HepG2 (cell line): ENCODE results near the gene RAET1E. TPM values are rescaled to one million over a fixed set of nuclear protein-coding genes. Genes with fewer than 3 reads are reported as not detected.

Source experiments
- ATAC-seq: fragments of 200-7000 bp; cut with Tn5 transposase; 3 replicates; pipeline ENCODE4 v1.9.1; 2020; ENCODE audit warnings: mild to moderate bottlenecking, moderate library complexity
- BruUV-seq: library from RNA; stranded (reverse); fragments of 400-500 nt; replicated peaks from 2 replicates; lab custom pipeline; 2021; lab: Mats Ljungman, UMichigan
- CTCF ChIA-PET: fragments of 300-600 bp; formaldehyde crosslinking; extraction: SDS; loops from one replicate; lab custom pipeline; 2021; ENCODE audit warnings: low total read pairs, inconsistent platforms, low intra/inter-chr PET ratio; lab: Yijun Ruan, JAX
- POLR2A ChIA-PET: fragments of 350-600 bp; sonication (Branson Sonifier 250); formaldehyde crosslinking; loops from one replicate; lab custom pipeline; 2020; ENCODE audit warnings: antibody characterized with exemption, inconsistent platforms; lab: Yijun Ruan, JAX
- DNase-seq: peaks from one replicate; pipeline ENCODE4 v3.0.0-alpha.2; 2015; ENCODE audit warnings: low spot score
- FAIRE-seq: peaks from 3 replicates; lab custom pipeline; 2011; peaks lifted over from hg19 to GRCh38; lab: Jason Lieb, UNC
- H2AFZ ChIP-seq: one replicate; pipeline ENCODE4 v1.6.1; 2011; ENCODE audit warnings: low read length, inconsistent platforms
- H3K27ac ChIP-seq: fragments of 300-600 bp; 3 replicates; pipeline ENCODE4 v1.8.0; 2011; ENCODE audit warnings: mixed run types, mild to moderate bottlenecking, mixed read lengths, low read length, inconsistent platforms; ENCODE audit not compliant: insufficient read depth; ENCODE audit errors: extremely low read length
- H3K27me3 ChIP-seq, 2 experiments: fragments of 200-600 bp in 1 of 2; 2 replicates in 1 of 2; 3 replicates in 1 of 2; pipeline versions ENCODE4 v1.6.0 to v1.8.0; 2011; ENCODE audit warnings: low read length in 2 of 2, mild to moderate bottlenecking in 2 of 2, moderate library complexity in 2 of 2, inconsistent platforms in 1 of 2; ENCODE audit not compliant: insufficient read depth in 2 of 2, control insufficient read depth in 1 of 2
- H3K36me3 ChIP-seq, 2 experiments: fragments of 200-600 bp in 1 of 2; replicated peaks in 1 of 2; 2 replicates in 1 of 2; 3 replicates in 1 of 2; pipeline versions ENCODE4 v1.5.1 to v1.8.0; 2011; ENCODE audit warnings: low read length in 2 of 2, inconsistent platforms in 1 of 2; ENCODE audit not compliant: insufficient read depth in 2 of 2, control insufficient read depth in 1 of 2
- H3K4me1 ChIP-seq: 2 replicates; pipeline ENCODE4 v1.5.1; 2012; ENCODE audit warnings: low read length, inconsistent platforms; ENCODE audit not compliant: insufficient read depth
- H3K4me2 ChIP-seq: 2 replicates; pipeline ENCODE4 v1.6.0; 2011; ENCODE audit warnings: low read depth, low read length, inconsistent platforms
- H3K4me3 ChIP-seq, 3 experiments: fragments of 200-600 bp in 1 of 3; sonication (generic), shearing (Covaris generic) in 1 of 3; replicated peaks in 1 of 3; 2 replicates each; pipeline ENCODE4 v1.5.1; 2011 to 2016; ENCODE audit warnings: low read length in 3 of 3, inconsistent platforms in 2 of 3, low read depth in 2 of 3, mild to moderate bottlenecking in 2 of 3, control low read depth in 1 of 3, mixed read lengths in 1 of 3; ENCODE audit not compliant: insufficient read depth in 1 of 3
- H3K79me2 ChIP-seq: one replicate; pipeline ENCODE4 v1.6.1; 2011; ENCODE audit warnings: low read length, inconsistent platforms; ENCODE audit not compliant: insufficient read depth
- H3K9ac ChIP-seq: 2 replicates; pipeline ENCODE4 v1.6.0; 2011; ENCODE audit warnings: mild to moderate bottlenecking, low read depth, low read length, inconsistent platforms; ENCODE audit not compliant: insufficient read depth
- H3K9me3 ChIP-seq: 2 replicates; pipeline ENCODE4 v1.5.1; 2012; ENCODE audit warnings: mild to moderate bottlenecking, low read length
- H4K20me1 ChIP-seq: 2 replicates; pipeline ENCODE4 v1.6.0; 2011; ENCODE audit warnings: inconsistent platforms, mild to moderate bottlenecking, low read length, moderate library complexity; ENCODE audit not compliant: insufficient read depth
- ATAD3A ChIP-seq: sonication (generic); formaldehyde crosslinking; IDR thresholded peaks from 2 replicates; pipeline ENCODE4 v1.4.0; 2020; ENCODE audit warnings: missing genetic modification reagents
- ATF7-NPFF ChIP-seq: sonication (generic); formaldehyde crosslinking; IDR thresholded peaks from 2 replicates; pipeline ENCODE4 v1.8.1; 2023; ENCODE audit warnings: mild to moderate bottlenecking, low read depth, missing genetic modification reagents, moderate library complexity
- ETV5 ChIP-seq: IDR thresholded peaks from 2 replicates; pipeline ENCODE4 v1.6.1; 2018; ENCODE audit warnings: missing biosample characterization, missing genetic modification reagents, inconsistent platforms, borderline replicate concordance
- HCFC1 ChIP-seq: fragments of 150-350 bp; IDR thresholded peaks from 2 replicates; pipeline ENCODE4 v1.6.1; 2014; ENCODE audit warnings: low read depth, low read length
- NCOA5 ChIP-seq: sonication (generic); formaldehyde crosslinking; IDR thresholded peaks from 2 replicates; pipeline ENCODE4 v1.4.0; 2020; ENCODE audit warnings: missing genetic modification reagents
- RFXANK ChIP-seq: IDR thresholded peaks from 2 replicates; pipeline ENCODE4 v1.6.1; 2016
- SP1 ChIP-seq, 2 experiments: fragments of 450-650 bp in 1 of 2; sonication (generic) in 1 of 2; formaldehyde crosslinking in 1 of 2; IDR thresholded peaks; 2 replicates each; pipeline versions ENCODE4 v1.4.0 to v1.6.1; 2016 to 2020; ENCODE audit warnings: missing genetic modification reagents in 1 of 2
- TGIF2 ChIP-seq: IDR thresholded peaks from 2 replicates; pipeline ENCODE4 v1.6.1; 2016; ENCODE audit warnings: control low read depth, missing compliant biosample characterization
- ZMYM4 ChIP-seq: sonication (generic); formaldehyde crosslinking; IDR thresholded peaks from 2 replicates; pipeline ENCODE4 v1.8.1; 2023; ENCODE audit warnings: mild to moderate bottlenecking, missing genetic modification reagents
- ZNF124 ChIP-seq: sonication (generic); formaldehyde crosslinking; IDR thresholded peaks from 2 replicates; pipeline ENCODE4 v1.4.0; 2020; ENCODE audit warnings: missing genetic modification reagents
- ZNF644 ChIP-seq: IDR thresholded peaks from 2 replicates; pipeline ENCODE4 v1.6.1; 2016; ENCODE audit warnings: low read depth
- WGBS: methylation state at CpG from one replicate; pipeline ENCODE4 v1.1.6; 2017; ENCODE audit warnings: low lambda C conversion rate; 5-methylcytosine and 5-hydroxymethylcytosine counted together
- in situ Hi-C: cut with HindIII; loops from 2 replicates; pipeline ENCODE4 v1.10.0; 2017; ENCODE audit warnings: low pct_unique_long_range_greater_than_20kb; ENCODE audit not compliant: extremely low pct_ligation_motif_present
- intact Hi-C: fragments of 100-400 bp; cut with micrococcal nuclease; formaldehyde crosslinking; loops from one replicate; pipeline ENCODE4 v1.10.0; 2022; ENCODE audit not compliant: unreplicated experiment
- polyA plus RNA-seq, 8 experiments: library from polyadenylated mRNA; depleted of rRNA in 3 of 8; stranded (reverse) in 7 of 8; unstranded in 1 of 8; fragments of >200 nt; fragmentation: Illumina TruSeq in 4 of 8; extraction: Trizol in 4 of 8; gene quantifications; 2 replicates each; pipeline versions ENCODE4 v1.2.1 to v1.2.3, GENCODE V29; 2011 to 2016; ENCODE audit warnings: low read depth in 4 of 8, missing spikeins in 1 of 8, mixed read lengths in 1 of 8; ENCODE audit not compliant: insufficient read depth in 1 of 8
- total RNA-seq, 5 experiments: library from RNA; depleted of rRNA; stranded (reverse); fragments of >200 nt; fragmentation: Illumina TruSeq; extraction: Trizol; gene quantifications; 2 replicates each; pipeline ENCODE4 v1.2.3, GENCODE V29; 2016; ENCODE audit warnings: low read depth in 1 of 5
- TF ChIP-seq, protein P1 (sequence below): sonication (generic); formaldehyde crosslinking; IDR thresholded peaks from 2 replicates; pipeline ENCODE4 v1.4.0; 2020; ENCODE audit warnings: missing genetic modification reagents, borderline replicate concordance
- TF ChIP-seq, protein P2 (sequence below): conservative IDR thresholded peaks from 2 replicates; pipeline ENCODE4 v1.6.1; 2018; ENCODE audit warnings: missing genetic modification reagents
- TF ChIP-seq, protein P3 (sequence below): sonication (generic); formaldehyde crosslinking; IDR thresholded peaks from 2 replicates; pipeline ENCODE4 v1.4.0; 2020; ENCODE audit warnings: mild to moderate bottlenecking, missing genetic modification reagents, borderline replicate concordance
- TF ChIP-seq, protein P4 (sequence below): sonication (generic); formaldehyde crosslinking; IDR thresholded peaks from 2 replicates; pipeline ENCODE4 v1.4.0; 2020; ENCODE audit warnings: mild to moderate bottlenecking, missing genetic modification reagents

The RAET1E gene
- total and polyA plus RNA-seq, 2 of the 13 experiments (the other 11 are each of a cell fraction or from before 2014, with no cell fraction given), result not detected

DNA sequence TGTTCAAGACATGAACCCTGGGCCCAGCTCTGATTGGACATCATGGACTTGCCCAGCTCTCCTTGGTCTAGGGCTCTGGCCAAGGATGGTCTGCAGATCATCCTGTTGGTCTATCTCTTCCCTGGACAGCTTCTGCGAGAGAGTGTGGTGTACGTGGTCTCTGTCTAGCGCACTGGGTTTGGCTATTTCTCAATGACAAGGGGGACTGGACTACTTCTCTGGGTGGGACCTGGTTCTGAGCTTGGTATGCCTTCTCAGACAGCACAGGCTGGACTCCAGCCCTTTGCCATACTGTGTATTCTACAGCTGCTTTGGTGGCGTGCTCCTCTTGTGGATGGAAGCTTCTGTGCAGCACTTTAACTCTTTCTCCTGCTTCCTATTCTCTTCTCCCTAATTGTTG is 8.5 kb upstream of the RAET1E start (continued):
- TF ChIP-seq, protein P1, sequence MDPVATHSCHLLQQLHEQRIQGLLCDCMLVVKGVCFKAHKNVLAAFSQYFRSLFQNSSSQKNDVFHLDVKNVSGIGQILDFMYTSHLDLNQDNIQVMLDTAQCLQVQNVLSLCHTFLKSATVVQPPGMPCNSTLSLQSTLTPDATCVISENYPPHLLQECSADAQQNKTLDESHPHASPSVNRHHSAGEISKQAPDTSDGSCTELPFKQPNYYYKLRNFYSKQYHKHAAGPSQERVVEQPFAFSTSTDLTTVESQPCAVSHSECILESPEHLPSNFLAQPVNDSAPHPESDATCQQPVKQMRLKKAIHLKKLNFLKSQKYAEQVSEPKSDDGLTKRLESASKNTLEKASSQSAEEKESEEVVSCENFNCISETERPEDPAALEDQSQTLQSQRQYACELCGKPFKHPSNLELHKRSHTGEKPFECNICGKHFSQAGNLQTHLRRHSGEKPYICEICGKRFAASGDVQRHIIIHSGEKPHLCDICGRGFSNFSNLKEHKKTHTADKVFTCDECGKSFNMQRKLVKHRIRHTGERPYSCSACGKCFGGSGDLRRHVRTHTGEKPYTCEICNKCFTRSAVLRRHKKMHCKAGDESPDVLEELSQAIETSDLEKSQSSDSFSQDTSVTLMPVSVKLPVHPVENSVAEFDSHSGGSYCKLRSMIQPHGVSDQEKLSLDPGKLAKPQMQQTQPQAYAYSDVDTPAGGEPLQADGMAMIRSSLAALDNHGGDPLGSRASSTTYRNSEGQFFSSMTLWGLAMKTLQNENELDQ (CRISPR knock-in tag), result no peak
- TF ChIP-seq SP1 (IDR thresholded peaks at IDR 0.05) (no peak), SP1 (CRISPR knock-in tag; IDR thresholded peaks at IDR 0.05) (no peak), ZNF124 (CRISPR knock-in tag) (no peak), NCOA5 (CRISPR knock-in tag) (no peak), ETV5 (CRISPR knock-in tag) (no peak), RFXANK (no peak), HCFC1 (no peak), ZMYM4 (CRISPR knock-in tag) (no peak), ATF7-NPFF (CRISPR knock-in tag) (no peak), ZNF644 (CRISPR knock-in tag) (no peak)
- TF ChIP-seq, protein P2, sequence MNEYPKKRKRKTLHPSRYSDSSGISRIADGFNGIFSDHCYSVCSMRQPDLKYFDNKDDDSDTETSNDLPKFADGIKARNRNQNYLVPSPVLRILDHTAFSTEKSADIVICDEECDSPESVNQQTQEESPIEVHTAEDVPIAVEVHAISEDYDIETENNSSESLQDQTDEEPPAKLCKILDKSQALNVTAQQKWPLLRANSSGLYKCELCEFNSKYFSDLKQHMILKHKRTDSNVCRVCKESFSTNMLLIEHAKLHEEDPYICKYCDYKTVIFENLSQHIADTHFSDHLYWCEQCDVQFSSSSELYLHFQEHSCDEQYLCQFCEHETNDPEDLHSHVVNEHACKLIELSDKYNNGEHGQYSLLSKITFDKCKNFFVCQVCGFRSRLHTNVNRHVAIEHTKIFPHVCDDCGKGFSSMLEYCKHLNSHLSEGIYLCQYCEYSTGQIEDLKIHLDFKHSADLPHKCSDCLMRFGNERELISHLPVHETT (CRISPR knock-in tag), result no peak

DNA sequence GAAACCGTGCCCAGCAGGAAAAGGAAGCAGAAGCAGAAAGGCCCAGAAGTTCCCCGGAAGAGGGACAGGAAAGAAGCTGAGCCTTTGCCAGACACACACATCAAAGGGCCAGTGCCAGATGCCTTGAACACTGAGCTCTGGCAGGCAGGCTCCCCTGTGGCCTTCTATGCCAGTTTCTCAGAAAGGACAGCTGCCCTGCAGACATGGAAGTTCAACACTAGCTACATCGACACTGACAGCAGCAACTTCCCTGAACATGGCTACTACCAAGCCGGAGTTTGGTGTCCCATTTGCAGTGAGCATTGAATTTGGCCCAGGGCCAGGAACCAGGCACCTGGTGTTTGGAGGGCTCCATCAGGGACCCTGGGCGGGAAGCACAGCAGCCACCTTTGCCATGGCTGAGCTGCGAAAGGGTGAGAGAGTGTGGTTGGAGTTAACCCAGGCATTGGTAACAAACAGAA is 8.0 kb upstream of the RAET1E start:
- Histone ChIP-seq H2AFZ (no peak overlapping the region), H3K9me3 (peaks cover 12% of the 10 kb centered on the region), H3K4me2 (no peak overlapping the region), H3K27me3 (peaks cover 6 to 42% of the 10 kb centered on the region in 2 experiments; a peak in 4 of 5 replicates), H3K79me2 (no peaks in the 10 kb centered on the region), H4K20me1 (no peaks in the 10 kb centered on the region), H3K4me1 (peaks cover 9% of the 10 kb centered on the region; the same call in 1 of the 2 replicates), H3K9ac (no peak overlapping the region)
- DNase-seq (no peak), FAIRE-seq (no peak)
- CTCF ChIA-PET, result no interaction called here
- POLR2A ChIA-PET, result interaction anchor here (1.2 kb wide), 1 partner anchor 9 kb away, joined by 6 read pairs; no protein-coding TSS in a partner anchor
- BruUV-seq, result no TSS peak
- no peak for TF ChIP-seq TGIF2
- TF ChIP-seq, protein P3, sequence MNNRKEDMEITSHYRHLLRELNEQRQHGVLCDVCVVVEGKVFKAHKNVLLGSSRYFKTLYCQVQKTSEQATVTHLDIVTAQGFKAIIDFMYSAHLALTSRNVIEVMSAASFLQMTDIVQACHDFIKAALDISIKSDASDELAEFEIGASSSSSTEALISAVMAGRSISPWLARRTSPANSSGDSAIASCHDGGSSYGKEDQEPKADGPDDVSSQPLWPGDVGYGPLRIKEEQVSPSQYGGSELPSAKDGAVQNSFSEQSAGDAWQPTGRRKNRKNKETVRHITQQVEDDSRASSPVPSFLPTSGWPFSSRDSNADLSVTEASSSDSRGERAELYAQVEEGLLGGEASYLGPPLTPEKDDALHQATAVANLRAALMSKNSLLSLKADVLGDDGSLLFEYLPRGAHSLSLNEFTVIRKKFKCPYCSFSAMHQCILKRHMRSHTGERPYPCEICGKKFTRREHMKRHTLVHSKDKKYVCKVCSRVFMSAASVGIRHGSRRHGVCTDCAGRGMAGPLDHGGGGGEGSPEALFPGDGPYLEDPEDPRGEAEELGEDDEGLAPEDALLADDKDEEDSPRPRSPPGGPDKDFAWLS, result no peak
- TF ChIP-seq ATAD3A (CRISPR knock-in tag), result no peak
- TF ChIP-seq, protein P4, sequence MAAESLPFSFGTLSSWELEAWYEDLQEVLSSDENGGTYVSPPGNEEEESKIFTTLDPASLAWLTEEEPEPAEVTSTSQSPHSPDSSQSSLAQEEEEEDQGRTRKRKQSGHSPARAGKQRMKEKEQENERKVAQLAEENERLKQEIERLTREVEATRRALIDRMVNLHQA (CRISPR knock-in tag), result no peak
- TF ChIP-seq, all 625 proteins: peak for 0
- WGBS, result 54% methylated on average over 6 of the region's 6 CpGs
- Histone ChIP-seq H3K27ac (no peak overlapping the region), H3K4me3 (no peak overlapping the region), H3K36me3 (no peaks in the 10 kb centered on the region)
- in situ Hi-C loops (no loop called here), intact Hi-C loops (no loop called here)
- no peak for ATAC-seq
